A549 (cell line): Measurements from ENCODE around the gene CELSR1. TPM values are rescaled to one million over a fixed set of nuclear protein-coding genes. Genes with fewer than 3 reads are reported as not detected.

Experiments
- ATAC-seq, 2 experiments: fragments of 200-7000 bp in 1 of 2; fragments of >200 bp in 1 of 2; cut with Nextera tagmentation in 1 of 2; cut with Tn5 transposase in 1 of 2; 3 replicates each; pipeline versions ENCODE4 v1.8.0 to v1.9.1; 2018 to 2020; ENCODE audit warnings: mild to moderate bottlenecking in 1 of 2, moderate library complexity in 1 of 2
- CTCF ChIA-PET: fragments of 300-600 bp; sonication (Branson Sonifier 250); formaldehyde crosslinking; extraction: SDS; loops from one replicate; lab custom pipeline; 2021; ENCODE audit warnings: antibody characterized with exemption, inconsistent platforms; lab: Yijun Ruan, JAX
- POLR2A ChIA-PET: fragments of 350-600 bp; formaldehyde crosslinking; extraction: SDS; loops from one replicate; lab custom pipeline; 2021; ENCODE audit warnings: antibody characterized with exemption, inconsistent platforms; lab: Yijun Ruan, JAX
- DNase-seq, 2 experiments: peaks; one replicate each; pipeline versions ENCODE4 v3.0.0 to v3.0.0-alpha.2; 2011 to 2016; ENCODE audit warnings: low read depth in 1 of 2, low spot score in 1 of 2
- FAIRE-seq: peaks from 2 replicates; lab custom pipeline; 2011; peaks lifted over from hg19 to GRCh38; lab: Jason Lieb, UNC
- H3K27ac ChIP-seq, 2 experiments: fragments of >200 bp; sonication (Bioruptor Twin); formaldehyde crosslinking; 3 replicates each; pipeline ENCODE4 v1.5.1; 2016 to 2017
- H3K4me1 ChIP-seq: fragments of >200 bp; sonication (Bioruptor Twin); formaldehyde crosslinking; 3 replicates; pipeline ENCODE4 v1.6.1; 2016
- H3K4me2 ChIP-seq: fragments of >200 bp; sonication (Bioruptor Twin); formaldehyde crosslinking; 3 replicates; pipeline ENCODE4 v1.6.1; 2016
- H3K4me3 ChIP-seq: fragments of >200 bp; sonication (Bioruptor Twin); formaldehyde crosslinking; 3 replicates; pipeline ENCODE4 v1.5.1; 2016
- H3K9me3 ChIP-seq: fragments of >200 bp; sonication (Bioruptor Twin); formaldehyde crosslinking; 3 replicates; pipeline ENCODE4 v1.6.1; 2016
- BHLHE40 ChIP-seq: IDR thresholded peaks from 2 replicates; pipeline ENCODE4 v1.6.1; 2012; ENCODE audit warnings: low read depth, low read length, inconsistent platforms
- EP300 ChIP-seq, 2 experiments: fragments of >200 bp; sonication (Bioruptor Twin); formaldehyde crosslinking; IDR thresholded peaks; 2 replicates in 1 of 2; 3 replicates in 1 of 2; pipeline ENCODE4 v1.6.1; 2016 to 2017
- ESRRA ChIP-seq: fragments of 150-350 bp; IDR thresholded peaks from 2 replicates; pipeline ENCODE4 v1.6.1; 2014; ENCODE audit warnings: mild to moderate bottlenecking, low read length, borderline replicate concordance
- FOSL2 ChIP-seq, 2 experiments: fragments of 450-650 bp in 1 of 2; fragments of >200 bp in 1 of 2; sonication (Bioruptor Twin) in 1 of 2; formaldehyde crosslinking; IDR thresholded peaks; 2 replicates each; pipeline versions ENCODE4 v1.5.0 to v1.6.1; 2016 to 2020; ENCODE audit warnings: mild to moderate bottlenecking in 1 of 2, moderate library complexity in 1 of 2
- GATA3 ChIP-seq: IDR thresholded peaks from 2 replicates; pipeline ENCODE4 v1.6.1; 2012; ENCODE audit warnings: borderline replicate concordance
- HOXA7 ChIP-seq: fragments of 250-450 bp; sonication (Bioruptor Pico); IDR thresholded peaks from 2 replicates; pipeline ENCODE4 v1.5.0; 2020; ENCODE audit warnings: mild to moderate bottlenecking, moderate library complexity
- KDM1A ChIP-seq: fragments of 200-600 bp; sonication (generic); IDR thresholded peaks from 2 replicates; pipeline ENCODE4 v1.6.1; 2016; ENCODE audit warnings: low read depth, mild to moderate bottlenecking
- KDM5A ChIP-seq: fragments of 200-600 bp; sonication (generic); IDR thresholded peaks from 2 replicates; pipeline ENCODE4 v1.6.1; 2016; ENCODE audit warnings: antibody characterized with exemption, mild to moderate bottlenecking
- MAX ChIP-seq: IDR thresholded peaks from 2 replicates; pipeline ENCODE4 v1.6.1; 2012
- MAZ ChIP-seq: fragments of 150-350 bp; IDR thresholded peaks from 2 replicates; pipeline ENCODE4 v1.6.1; 2014; ENCODE audit warnings: antibody characterized with exemption, low read depth, low read length, borderline replicate concordance
- NFE2L2 ChIP-seq: fragments of 150-350 bp; conservative IDR thresholded peaks from 2 replicates; pipeline ENCODE4 v1.6.1; 2014; ENCODE audit warnings: low read length
- PHF8 ChIP-seq: fragments of 200-600 bp; sonication (generic); IDR thresholded peaks from 2 replicates; pipeline ENCODE4 v1.6.1; 2016; ENCODE audit warnings: low read depth, mild to moderate bottlenecking, antibody characterized with exemption, moderate library complexity, borderline replicate concordance
- POLR2AphosphoS2 ChIP-seq: conservative IDR thresholded peaks from 2 replicates; pipeline ENCODE4 v1.6.1; 2012; ENCODE audit warnings: low read length, improper control_type of control experiment, inconsistent platforms
- RAD21 ChIP-seq, 2 experiments: fragments of >200 bp in 1 of 2; sonication (Bioruptor Twin) in 1 of 2; formaldehyde crosslinking in 1 of 2; IDR thresholded peaks in 1 of 2; conservative IDR thresholded peaks in 1 of 2; 2 replicates in 1 of 2; 3 replicates in 1 of 2; pipeline ENCODE4 v1.6.1; 2012 to 2018; ENCODE audit warnings: inconsistent platforms in 1 of 2
- RCOR1 ChIP-seq: fragments of 150-350 bp; IDR thresholded peaks from 2 replicates; pipeline ENCODE4 v1.6.1; 2014; ENCODE audit warnings: antibody characterized with exemption, low read length, low read depth
- SMC3 ChIP-seq: fragments of >200 bp; sonication (Bioruptor Twin); formaldehyde crosslinking; IDR thresholded peaks from 3 replicates; pipeline ENCODE4 v1.6.1; 2018; ENCODE audit warnings: inconsistent platforms
- USF2 ChIP-seq: fragments of 450-650 bp; IDR thresholded peaks from 2 replicates; pipeline ENCODE4 v1.6.1; 2014; ENCODE audit warnings: antibody characterized with exemption
- ZC3H11A ChIP-seq: fragments of 450-650 bp; IDR thresholded peaks from 2 replicates; pipeline ENCODE4 v1.6.1; 2014; ENCODE audit warnings: antibody characterized with exemption, mild to moderate bottlenecking
- ZFP36 ChIP-seq: fragments of 450-650 bp; IDR thresholded peaks from 2 replicates; pipeline ENCODE4 v1.6.1; 2014; ENCODE audit warnings: borderline replicate concordance; ENCODE audit not compliant: partially characterized antibody
- WGBS: methylation state at CpG from one replicate; pipeline ENCODE4 v1.1.6; 2017; ENCODE audit errors: missing lambda C conversion rate; 5-methylcytosine and 5-hydroxymethylcytosine counted together
- polyA plus RNA-seq, 4 experiments: library from polyadenylated mRNA; depleted of rRNA in 3 of 4; stranded (reverse); fragments of >200 nt; fragmentation: RNase III in 1 of 4; extraction: RNeasy Plus Mini Kit Qiagen cat#74134 plus additional on column Dnase treatment in 1 of 4; gene quantifications; 2 replicates in 3 of 4; 3 replicates in 1 of 4; pipeline ENCODE4 v1.2.3, GENCODE V29; 2011 to 2017

CELSR1 gene
- polyA plus RNA-seq, 2 of the 4 experiments (the other 2 are of a cell fraction): 15.3 to 31.8 TPM

- Histone ChIP-seq H3K27ac (peak overlapping the region in 1 of 2 experiments; percentile 82; a peak in 3 of 6 replicates), H3K9me3 (no peaks in the 10 kb centered on the region), H3K4me3 (no peak overlapping the region), H3K4me1 (peaks cover 33% of the 10 kb centered on the region), H3K4me2 (no peak overlapping the region)
- WGBS: 83% methylated on average over 18 of the region's 18 CpGs
- FAIRE-seq: no peak
- no peak for ATAC-seq
- DNase-seq: no peak
- TF ChIP-seq PHF8 (no peak), BHLHE40 (no peak), RCOR1 (no peak), NFE2L2 (no peak), HOXA7 (no peak), SMC3 (no peak), MAX (no peak), KDM1A (no peak), USF2 (no peak), ESRRA (no peak), ZFP36 (no peak)
- ChIA-PET CTCF (interaction anchor here (0.9 kb wide), 1 partner anchor 14 kb away, joined by 3 read pairs; no protein-coding TSS in a partner anchor), POLR2A (interaction anchor here (0.6 kb wide), 1 partner anchor 10 kb away, joined by 4 read pairs; no protein-coding TSS in a partner anchor)
These were observed 72.6 kb downstream of the CELSR1 start for GRCh38 chr22:46464701-46465344.

GRCh38 chr22:46464296-46464695 lies 73.1 kb downstream of the CELSR1 start:
- no peak for DNase-seq
- Histone ChIP-seq H3K4me2 (no peak overlapping the region), H3K27ac (peak overlapping the region in 1 of 2 experiments; percentile 82; a peak in 2 of 6 replicates), H3K4me3 (no peak overlapping the region), H3K4me1 (peaks cover 33% of the 10 kb centered on the region), H3K9me3 (no peaks in the 10 kb centered on the region)
- CTCF ChIA-PET: interaction anchor here (0.9 to 1.1 kb wide), 2 partner anchors 15 to 96 kb away, joined by 3 to 7 read pairs; no protein-coding TSS in a partner anchor
- no peak for TF ChIP-seq ESRRA
- TF ChIP-seq EP300 (IDR thresholded peaks at IDR 0.05): no peak
- no peak for TF ChIP-seq POLR2AphosphoS2
- POLR2A ChIA-PET: no interaction called here
- 97% methylated on average over 8 of the region's 8 CpGs for WGBS
- no peak for FAIRE-seq
- ATAC-seq: no peak

- CTCF ChIA-PET: interaction anchor here (0.9 to 1.1 kb wide), 2 partner anchors 15 to 96 kb away, joined by 3 to 7 read pairs; no protein-coding TSS in a partner anchor
- H3K4me1 ChIP-seq: peaks cover 33% of the 10 kb centered on the region
- FAIRE-seq: no peak
- DNase-seq: no peak
- H3K27ac ChIP-seq: peak overlapping the region in 1 of 2 experiments; percentile 69; a peak in 3 of 6 replicates
- ATAC-seq: no peak
- POLR2A ChIA-PET: no interaction called here
- H3K4me2 ChIP-seq: no peak overlapping the region
- no peak overlapping the region for H3K4me3 ChIP-seq
- 96% methylated on average over 70 of the region's 70 CpGs for WGBS
- no peaks in the 10 kb centered on the region for H3K9me3 ChIP-seq
- TF ChIP-seq RAD21 (conservative IDR thresholded peaks at IDR 0.05 in 1 of 2, IDR thresholded peaks at IDR 0.05 in 1 of 2): no peak
- no peak for TF ChIP-seq RCOR1
- no peak for TF ChIP-seq FOSL2 (IDR thresholded peaks at IDR 0.05)
- TF ChIP-seq FOSL2 (CRISPR knock-in tag; IDR thresholded peaks at IDR 0.05): no peak
- TF ChIP-seq MAZ: no peak
- TF ChIP-seq KDM5A: no peak
- no peak for TF ChIP-seq GATA3
- no peak for TF ChIP-seq ZC3H11A
These were observed 73.8 kb downstream of the CELSR1 start for GRCh38 chr22:46463435-46464227.
